NCI-H748 treated with DMSO at 0.1 percent for 48 hours (cell line): Measurements from ENCODE around the gene TSPAN32.

Source experiments
- DNase-seq: peaks from one replicate; lab custom pipeline; 2025; lab: John Stamatoyannopoulos, UW

The TSPAN32 gene

DNA sequence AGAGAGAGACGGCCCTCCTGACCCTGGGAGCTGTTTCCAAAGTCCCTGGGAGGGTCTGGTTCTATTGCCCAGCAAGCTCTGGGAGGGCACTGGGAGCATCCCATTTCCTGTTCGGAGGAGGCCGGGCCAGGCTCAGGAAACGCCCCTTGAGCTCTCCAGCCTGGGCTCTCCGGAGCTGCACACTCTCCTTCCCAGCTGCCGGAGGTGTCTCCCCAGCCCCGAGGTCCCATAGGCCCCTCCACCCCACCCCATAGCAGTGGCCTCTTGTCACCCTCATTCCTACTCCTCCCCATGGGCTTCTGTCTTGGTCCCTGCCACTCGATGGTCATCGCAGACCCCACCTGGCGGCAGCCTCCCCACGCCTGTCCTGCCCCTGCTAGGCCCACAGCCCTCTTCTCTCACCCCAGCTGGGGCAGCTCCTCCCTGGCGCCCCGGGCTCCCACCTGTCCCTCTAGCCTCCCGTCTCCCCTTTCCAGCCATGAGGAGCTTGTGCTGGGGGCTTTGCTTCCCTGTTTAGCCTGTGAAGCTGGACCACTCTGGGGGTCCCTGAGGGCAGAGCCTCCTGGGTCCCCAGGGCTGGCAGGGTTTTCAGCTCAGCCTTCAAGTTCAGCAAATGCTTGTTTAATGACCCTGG, 2.8 kb downstream of the TSPAN32 start:
- DNase-seq, result no peak

- no peak for DNase-seq
Measured at GRCh38 chr11:2305140-2305778, 3.4 kb downstream of the TSPAN32 start.

GRCh38 chr11:2305788-2306451, 4.1 kb downstream of the TSPAN32 start:
- no peak for DNase-seq

DNA sequence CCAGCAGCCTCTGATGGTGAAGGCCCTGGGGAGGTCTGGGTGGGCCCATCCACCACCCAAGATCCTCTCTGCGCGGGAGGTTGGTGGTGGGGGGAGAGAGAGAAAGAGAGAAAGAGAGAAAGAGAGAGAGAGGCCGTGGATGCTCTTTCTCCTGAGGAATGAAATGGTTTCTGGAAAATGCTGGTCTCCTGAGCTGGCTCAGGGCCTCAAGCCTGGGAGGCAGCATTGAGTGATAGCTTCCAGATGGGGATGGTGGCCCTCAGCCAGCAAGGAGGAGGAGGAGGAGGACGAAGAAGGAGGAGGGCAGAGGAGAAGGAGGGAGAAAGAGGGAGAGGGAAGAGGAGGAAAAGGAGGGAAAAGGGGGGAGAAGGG, 4.6 kb downstream of the TSPAN32 start:
- no peak for DNase-seq

DNA sequence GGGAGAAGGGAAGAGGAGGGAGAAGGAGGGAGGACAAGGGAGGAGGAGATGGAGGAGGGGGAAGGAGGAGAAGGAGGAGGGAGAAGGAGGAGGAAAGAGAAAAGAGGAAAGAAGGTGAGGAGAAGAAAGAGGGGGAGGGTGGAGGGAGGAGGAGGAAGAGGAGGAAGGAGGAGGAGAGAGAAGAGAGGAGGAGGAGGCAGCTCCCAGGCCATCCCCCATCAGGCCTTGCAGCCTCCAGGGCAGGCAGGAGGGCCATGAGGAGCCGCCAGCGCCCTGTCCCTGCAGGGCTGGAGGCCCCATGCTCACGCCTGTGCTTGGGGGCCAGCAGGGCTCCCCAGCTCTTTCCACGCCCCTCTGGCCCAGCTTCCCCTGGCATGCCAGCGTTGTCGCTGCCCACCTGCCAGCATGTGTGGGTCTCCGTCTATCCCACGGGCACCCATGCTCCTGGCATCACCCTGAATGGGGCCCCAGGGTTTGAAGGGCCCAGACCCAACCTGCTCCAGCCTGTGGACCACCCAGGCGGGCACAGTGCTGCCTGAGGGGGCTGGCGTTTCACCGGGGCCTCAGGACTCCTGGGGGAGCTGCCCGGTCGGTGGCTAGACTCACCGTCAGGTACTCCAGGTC, 5.2 kb downstream of the TSPAN32 start:
- DNase-seq, result no peak

GRCh38 chr11:2307501-2308331, 5.9 kb downstream of the TSPAN32 start:
- DNase-seq, result no peak

- DNase-seq, result no peak
Measured at GRCh38 chr11:2308713-2309112, 6.9 kb downstream of the TSPAN32 start.

- DNase-seq, result no peak
Measured at GRCh38 chr11:2309251-2310072, 7.6 kb downstream of the TSPAN32 start.

DNA sequence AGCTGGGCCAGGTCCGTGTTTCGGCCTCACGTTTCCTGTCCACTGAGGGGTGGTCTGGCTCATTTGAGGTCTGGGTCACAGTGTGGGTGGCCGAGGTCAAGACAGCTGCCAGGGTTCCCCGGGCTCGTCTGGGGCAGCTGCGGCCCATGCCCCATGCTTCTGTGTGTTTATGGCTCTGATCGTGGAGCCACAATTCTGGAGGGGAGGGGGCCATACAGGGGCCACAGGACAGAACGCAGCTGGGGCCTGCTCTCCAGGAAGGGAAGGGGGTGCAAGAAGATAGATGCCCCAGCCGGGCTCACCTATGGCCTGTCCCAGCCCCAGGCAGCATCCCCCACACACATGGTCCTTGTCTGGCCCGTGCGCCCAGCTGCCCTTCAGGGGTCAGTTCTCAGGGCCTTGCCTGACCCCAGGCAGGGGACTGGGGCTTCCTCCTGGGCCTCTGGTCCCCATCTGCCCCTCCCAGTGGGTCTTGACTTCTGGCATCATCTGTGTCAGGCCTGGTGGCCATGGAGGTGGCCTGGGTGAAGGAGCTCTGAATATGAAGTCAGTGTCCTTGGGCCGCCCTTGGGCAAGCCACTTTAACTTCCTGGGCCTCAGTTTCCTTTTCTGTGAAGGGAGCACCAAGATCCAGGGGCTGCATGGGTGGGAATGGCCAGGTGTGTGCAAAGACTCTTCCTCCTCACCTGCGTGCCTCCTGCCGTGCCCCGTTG, 8.4 kb downstream of the TSPAN32 start:
- no peak for DNase-seq

GRCh38 chr11:2310786-2311352, 9.1 kb downstream of the TSPAN32 start:
- no peak for DNase-seq

DNA sequence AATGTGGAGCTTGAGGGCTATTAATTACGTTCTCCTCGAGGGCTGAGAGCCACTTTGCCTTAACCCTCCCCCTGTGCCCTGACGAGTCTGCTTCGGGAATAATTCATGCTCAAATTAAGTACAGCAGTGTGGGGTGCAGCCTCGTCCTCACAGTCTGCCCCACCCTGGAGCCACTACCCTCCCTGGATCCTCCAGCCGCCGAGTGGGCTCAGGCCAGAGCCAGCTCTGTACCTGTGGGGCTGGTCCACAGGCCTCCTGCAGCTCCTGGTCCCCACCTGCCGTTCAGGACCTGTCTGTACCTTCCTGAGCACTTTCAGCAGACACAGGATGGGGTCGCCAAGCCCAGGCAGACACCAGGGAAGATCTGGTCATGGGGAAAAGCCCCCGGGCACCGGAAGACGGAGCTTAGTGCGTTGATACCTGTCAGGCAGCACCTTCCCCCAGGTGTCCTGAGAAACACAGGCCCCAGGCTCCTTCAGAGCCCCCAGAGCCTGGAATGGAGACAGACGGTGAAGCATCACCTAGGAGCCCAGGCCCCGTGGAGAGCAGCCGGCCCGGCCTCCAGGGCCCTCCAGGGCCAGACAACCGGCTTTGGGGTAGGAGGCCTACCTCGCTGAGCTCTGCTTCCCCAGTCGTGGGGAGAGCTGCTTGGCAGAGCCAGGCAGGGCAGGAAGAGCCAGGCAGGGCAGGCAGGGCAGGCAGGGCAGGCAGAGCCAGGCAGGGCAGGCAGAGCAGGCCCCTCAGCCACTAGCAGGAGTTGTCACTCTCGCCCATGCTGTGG, 9.7 kb downstream of the TSPAN32 start:
- no peak for DNase-seq

GRCh38 chr11:2312232-2313042, 10.6 kb downstream of the TSPAN32 start:
- no peak for DNase-seq

GRCh38 chr11:2313051-2313951, 11.5 kb downstream of the TSPAN32 start:
- no peak for DNase-seq

DNA sequence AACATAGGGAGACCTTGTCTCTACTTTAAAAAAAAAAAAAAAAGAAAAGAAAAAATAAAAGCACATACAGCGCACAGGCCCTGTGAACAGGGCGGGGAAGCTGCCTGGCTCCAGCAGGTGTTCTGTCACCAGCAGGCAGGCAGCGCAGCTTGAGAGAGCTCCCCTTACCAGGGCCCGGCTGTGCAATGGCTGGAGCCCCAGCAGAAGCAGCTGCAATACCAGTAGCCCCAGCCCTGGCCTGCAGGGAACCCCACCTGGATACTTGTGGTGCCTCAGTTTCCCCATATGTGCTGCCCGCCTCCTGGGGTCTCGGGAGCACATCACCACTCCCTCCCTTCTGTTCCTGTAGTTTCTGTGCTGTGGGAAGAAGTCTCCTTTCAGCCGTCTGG, 12.3 kb downstream of the TSPAN32 start:
- DNase-seq, result no peak

GRCh38 chr11:2314525-2315394, 12.9 kb downstream of the TSPAN32 start:
- DNase-seq, result no peak

- no peak for DNase-seq
Measured at GRCh38 chr11:2315395-2316168, 13.8 kb downstream of the TSPAN32 start.
